A549 treated with DMSO at 1 μM for 4 hours (cell line): ENCODE results near the gene AAK1. TPM values are rescaled to one million over a fixed set of nuclear protein-coding genes. Genes with fewer than 3 reads are reported as not detected.

ENCODE experiments used
- total RNA-seq: library from RNA; stranded (reverse); fragments of 200-300 nt; extraction: Qiagen RNA extraction; gene quantifications from 5 replicates; pipeline ENCODE4 v1.2.3, GENCODE V29; 2022; ENCODE audit warnings: low read depth

AAK1 gene
- 16.0 to 22.9 TPM (median 21.4 TPM) in 5 replicates for total RNA-seq

DNA sequence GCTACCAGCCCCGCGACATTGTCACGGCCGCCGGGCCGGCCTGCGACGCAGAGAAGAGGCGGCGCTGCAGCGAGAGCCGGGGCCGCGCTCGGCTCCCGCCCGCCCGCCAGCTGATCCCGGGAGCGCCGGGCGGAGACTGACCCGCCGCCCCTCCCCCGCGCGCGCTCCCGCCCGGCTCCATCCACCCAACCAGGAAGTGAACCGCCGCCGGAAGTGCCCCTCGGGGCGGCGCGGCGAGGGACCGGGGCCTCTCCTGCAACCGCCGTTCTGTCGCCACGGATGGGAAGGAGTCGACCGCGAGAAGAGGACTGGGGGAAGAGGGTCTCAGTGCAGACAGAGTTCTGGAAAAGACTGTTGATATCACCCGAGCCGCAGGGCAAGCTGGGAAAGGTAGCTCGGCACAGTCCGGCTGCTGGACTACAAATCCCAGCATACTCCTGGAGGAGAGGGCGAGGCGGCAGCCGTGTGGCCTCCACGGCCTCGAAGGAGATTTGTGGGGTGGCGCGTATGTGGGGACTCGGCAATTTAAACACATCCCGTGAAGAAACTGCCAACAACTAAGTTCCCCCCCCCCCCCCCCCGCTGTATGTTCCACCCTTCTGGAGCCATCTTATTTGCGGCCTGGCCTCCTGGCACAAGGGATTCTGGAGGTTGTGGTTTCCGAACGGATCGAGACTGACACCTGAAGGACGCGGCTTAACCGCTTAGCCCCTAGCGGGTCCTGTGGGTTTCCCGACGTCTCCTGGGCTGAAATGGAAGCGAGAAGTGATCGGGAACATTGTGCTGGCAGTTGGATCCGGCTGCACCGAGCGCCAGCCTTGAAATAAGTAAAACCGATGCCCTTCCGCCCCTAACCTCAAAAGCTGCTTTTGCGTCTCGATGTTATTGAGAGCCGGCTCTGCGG lies at the start of gene AAK1:
TSS of gene AAK1 (minus strand) at position 138 of the 904 bp plus-strand sequence. CDS start 699 bp downstream, outside the sequence.

DNA sequence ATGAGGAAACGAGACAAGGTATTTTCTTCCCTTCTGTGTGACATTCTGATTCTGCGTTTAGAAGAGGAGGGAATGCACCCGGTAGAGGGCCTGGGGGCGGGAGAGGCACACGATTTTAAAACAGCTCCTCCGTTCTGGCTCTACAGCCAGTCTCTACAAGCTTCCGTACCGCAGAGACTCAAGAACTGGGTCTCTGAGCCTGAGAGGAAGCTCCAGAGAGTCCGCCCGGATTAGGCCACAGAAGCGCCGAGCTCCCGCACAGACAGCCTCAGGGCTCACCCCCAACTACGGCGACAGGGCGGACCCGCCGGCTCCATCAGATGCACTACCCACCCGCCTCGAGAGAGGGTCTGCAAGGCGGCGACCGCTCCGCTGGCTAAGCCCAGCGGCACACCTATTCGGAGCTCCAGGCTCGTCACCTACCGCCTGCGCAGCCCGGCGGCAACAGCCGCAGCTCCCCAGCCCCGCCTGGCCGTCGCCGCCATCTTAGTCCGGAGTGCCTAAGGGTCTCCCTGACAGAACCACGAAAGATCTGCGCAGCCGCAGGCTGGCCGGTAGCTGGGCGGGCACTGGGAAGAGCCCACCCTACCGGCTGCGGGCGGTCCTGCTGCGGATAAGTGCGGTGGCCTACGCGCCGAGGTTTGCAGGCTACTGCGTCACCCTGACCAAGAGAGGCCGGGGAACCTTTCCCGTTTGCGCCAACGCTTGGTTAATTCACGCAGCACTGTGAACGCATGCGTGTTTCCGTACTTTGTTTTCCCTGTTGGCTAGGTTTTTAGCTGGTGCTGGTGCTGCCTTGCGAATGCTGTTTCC lies 206.4 kb downstream of the AAK1 start, which contains the start of gene NFU1:
TSS of gene NFU1 (minus strand) at position 498 of the 813 bp plus-strand sequence. CDS start at position 485, 13 bp downstream.

Other genes starting within 250 kb of the AAK1 start
- gene NFU1, start 206.3 kb downstream of the AAK1 start, total RNA-seq, result 40.4 to 52.8 TPM (median 47.3 TPM) in 5 replicates
- gene ANXA4, start 98.4 kb upstream of the AAK1 start, total RNA-seq, result 328 to 401 TPM (median 352 TPM) in 5 replicates
- 7.2 to 12.9 TPM (median 11.7 TPM) in 5 replicates for gene GMCL1, start 185.9 kb upstream of the AAK1 start, total RNA-seq